K562 (cell line): ENCODE measurements around the gene ST3GAL3. TPM values are rescaled to one million over a fixed set of nuclear protein-coding genes. Genes with fewer than 3 reads are reported as not detected.

Experiments
- ATAC-seq: fragments of 200-7000 bp; cut with Tn5 transposase; 3 replicates; pipeline ENCODE4 v1.9.1; 2020; ENCODE audit warnings: moderate library complexity
- BruUV-seq: library from RNA; stranded (reverse); fragments of 400-500 nt; replicated peaks from 2 replicates; lab custom pipeline; 2021; lab: Mats Ljungman, UMichigan
- CTCF ChIA-PET: fragments of 300-600 bp; formaldehyde crosslinking; extraction: SDS; loops from one replicate; lab custom pipeline; 2021; ENCODE audit warnings: low intra/inter-chr PET ratio; lab: Yijun Ruan, JAX
- POLR2A ChIA-PET: fragments of 300-600, 350-650 bp; sonication (Branson Sonifier 250); formaldehyde crosslinking; extraction: SDS; loops from one replicate; lab custom pipeline; 2021; ENCODE audit warnings: antibody characterized with exemption, inconsistent platforms; lab: Yijun Ruan, JAX
- DNase-seq, 4 experiments: peaks; one replicate each; pipeline versions ENCODE4 v3.0.0 to v3.0.0-alpha.2; 2011 to 2018; ENCODE audit warnings: low spot score in 3 of 4, mixed read lengths in 3 of 4; ENCODE audit errors: extremely low read depth in 1 of 4
- FAIRE-seq: peaks from 2 replicates; lab custom pipeline; 2011; peaks lifted over from hg19 to GRCh38; lab: Jason Lieb, UNC
- H2AFZ ChIP-seq: 2 replicates; pipeline ENCODE4 v1.6.0; 2011; ENCODE audit warnings: low read depth, low read length, control low read depth, inconsistent platforms
- H3K27ac ChIP-seq: fragments of 200-600 bp; 3 replicates; pipeline ENCODE4 v1.8.0; 2011; ENCODE audit warnings: low read depth, mild to moderate bottlenecking, control low read depth, inconsistent platforms, low read length, moderate library complexity, mixed read lengths; ENCODE audit errors: extremely low read depth
- H3K27me3 ChIP-seq, 2 experiments: fragments of 300-600 bp in 1 of 2; 2 replicates in 1 of 2; 3 replicates in 1 of 2; pipeline versions ENCODE4 v1.6.0 to v1.8.0; 2011; ENCODE audit warnings: inconsistent platforms in 2 of 2, low read length in 2 of 2, mild to moderate bottlenecking in 1 of 2, mixed read lengths in 1 of 2, moderate library complexity in 1 of 2; ENCODE audit not compliant: control insufficient read depth in 2 of 2, insufficient read depth in 2 of 2
- H3K36me3 ChIP-seq: fragments of 300-600 bp; 3 replicates; pipeline ENCODE4 v1.8.0; 2011; ENCODE audit warnings: mild to moderate bottlenecking, low read length, inconsistent platforms; ENCODE audit not compliant: control insufficient read depth, insufficient read depth
- H3K4me1 ChIP-seq, 2 experiments: fragments of 200-600 bp in 1 of 2; replicated peaks in 1 of 2; 2 replicates in 1 of 2; 3 replicates in 1 of 2; pipeline versions ENCODE4 v1.5.1 to v1.8.0; 2011; ENCODE audit warnings: inconsistent platforms in 2 of 2, low read length in 2 of 2, mild to moderate bottlenecking in 1 of 2, mixed read lengths in 1 of 2, moderate library complexity in 1 of 2; ENCODE audit not compliant: control insufficient read depth in 2 of 2, insufficient read depth in 2 of 2
- H3K4me2 ChIP-seq: 2 replicates; pipeline ENCODE4 v1.6.1; 2011; ENCODE audit warnings: low read length, control low read depth, inconsistent platforms, mixed read lengths; ENCODE audit not compliant: insufficient read depth
- H3K4me3 ChIP-seq: fragments of 200-600 bp; sonication (generic), shearing (Covaris generic); 2 replicates; pipeline ENCODE4 v1.5.1; 2016; ENCODE audit warnings: control low read depth, inconsistent platforms
- H3K79me2 ChIP-seq: fragments of 200-600 bp; 3 replicates; pipeline ENCODE4 v1.8.0; 2011; ENCODE audit warnings: low read length, inconsistent platforms; ENCODE audit not compliant: control insufficient read depth, insufficient read depth
- H3K9ac ChIP-seq, 2 experiments: 2 replicates each; pipeline versions ENCODE4 v1.6.0 to v1.6.1; 2011; ENCODE audit warnings: low read depth in 2 of 2, low read length in 2 of 2, control low read depth in 1 of 2, inconsistent platforms in 1 of 2, mild to moderate bottlenecking in 1 of 2, mixed read lengths in 1 of 2; ENCODE audit not compliant: insufficient read depth in 1 of 2
- H3K9me1 ChIP-seq: one replicate; pipeline ENCODE4 v1.6.0; 2011; ENCODE audit warnings: inconsistent platforms, mild to moderate bottlenecking, low read length, moderate library complexity; ENCODE audit not compliant: control insufficient read depth, insufficient read depth
- H3K9me3 ChIP-seq: replicated peaks from 2 replicates; pipeline ENCODE4 v1.5.1; 2011; ENCODE audit warnings: low read depth, low read length, inconsistent platforms; ENCODE audit not compliant: control insufficient read depth, insufficient read depth
- H4K20me1 ChIP-seq: replicated peaks from 2 replicates; pipeline ENCODE4 v1.6.1; 2011; ENCODE audit warnings: low read length, inconsistent platforms, mixed read lengths; ENCODE audit not compliant: control insufficient read depth, insufficient read depth
- C11orf30 ChIP-seq: fragments of 450-650 bp; IDR thresholded peaks from 2 replicates; pipeline ENCODE4 v1.6.1; 2016; ENCODE audit warnings: low read depth, mild to moderate bottlenecking
- CTBP1 ChIP-seq: fragments of 450-650 bp; IDR thresholded peaks from 2 replicates; pipeline ENCODE4 v1.6.1; 2016; ENCODE audit warnings: borderline replicate concordance
- FOS ChIP-seq: IDR thresholded peaks from 3 replicates; pipeline ENCODE4 v1.6.1; 2011; ENCODE audit not compliant: insufficient read length; ENCODE audit errors: extremely low read depth
- FOXK2 ChIP-seq, 2 experiments: fragments of 450-650 bp; IDR thresholded peaks in 1 of 2; conservative IDR thresholded peaks in 1 of 2; 2 replicates each; pipeline ENCODE4 v1.6.1; 2016; ENCODE audit warnings: low read depth in 2 of 2, mild to moderate bottlenecking in 1 of 2
- GABPA ChIP-seq: fragments of 200-800 bp; sonication (Bioruptor generic); conservative IDR thresholded peaks from 2 replicates; pipeline ENCODE4 v1.6.1; 2016; ENCODE audit warnings: low read depth, missing genetic modification characterization, missing compliant biosample characterization
- NFIX ChIP-seq: fragments of 250-450 bp; sonication (Bioruptor Pico); IDR thresholded peaks from 2 replicates; pipeline ENCODE4 v1.4.0; 2020; ENCODE audit warnings: low read depth, mild to moderate bottlenecking, moderate library complexity
- TAL1 ChIP-seq: fragments of 450-650 bp; IDR thresholded peaks from 2 replicates; pipeline ENCODE4 v1.6.1; 2016; ENCODE audit warnings: mild to moderate bottlenecking
- ZBTB7A ChIP-seq: IDR thresholded peaks from 2 replicates; pipeline ENCODE4 v1.6.1; 2011; ENCODE audit warnings: low read depth, mild to moderate bottlenecking, low read length, moderate library complexity, borderline replicate concordance; ENCODE audit not compliant: control insufficient read depth
- ZNF584 ChIP-seq: fragments of 200-800 bp; sonication (Bioruptor generic); IDR thresholded peaks from 2 replicates; pipeline ENCODE4 v1.6.1; 2016; ENCODE audit warnings: low read depth, mild to moderate bottlenecking, missing genetic modification characterization, missing compliant biosample characterization
- WGBS: fragments of 100-300 bp; shearing (Covaris generic); methylation state at CpG from one replicate; pipeline ENCODE4 v1.1.6; 2016; ENCODE audit warnings: low coverage, mixed read lengths; ENCODE audit not compliant: insufficient coverage; ENCODE audit errors: missing lambda C conversion rate; 5-methylcytosine and 5-hydroxymethylcytosine counted together
- in situ Hi-C: fragments of 300-500 bp; cut with MboI; formaldehyde crosslinking; loops from 4 replicates; pipeline ENCODE4 v1.15.0; 2018; ENCODE audit warnings: inconsistent platforms, mixed read lengths
- intact Hi-C: fragments of 100-400 bp; cut with micrococcal nuclease; formaldehyde crosslinking; loops from 2 replicates; pipeline ENCODE4 v1.14.2; 2022
- polyA plus RNA-seq, 8 experiments: library from polyadenylated mRNA; depleted of rRNA in 4 of 8; stranded (reverse) in 5 of 8; unstranded in 3 of 8; fragments of >200 nt; fragmentation: Nextera tagmentation in 2 of 8; fragmentation: Illumina TruSeq in 1 of 8; extraction: Ambion mirVana in 2 of 8; extraction: Trizol in 1 of 8; gene quantifications; 2 replicates each; pipeline versions ENCODE4 v1.2.1 to v1.2.3, GENCODE V29; 2011 to 2014; ENCODE audit warnings: inconsistent platforms in 1 of 8, missing spikeins in 1 of 8
- total RNA-seq, 7 experiments: library from RNA; depleted of rRNA in 6 of 7; stranded (reverse); fragments of >200 nt in 6 of 7; fragmentation: Illumina TruSeq in 2 of 7; extraction: Trizol in 2 of 7; gene quantifications; 2 replicates each; pipeline versions ENCODE4 v1.2.1 to v1.2.3, GENCODE V29; 2011 to 2021; ENCODE audit warnings: low replicate concordance in 1 of 7
- TF ChIP-seq, protein P1 (sequence below): fragments of 450-650 bp; formaldehyde crosslinking; IDR thresholded peaks from 2 replicates; pipeline ENCODE4 v1.4.0; 2020; ENCODE audit warnings: mild to moderate bottlenecking, moderate library complexity
- TF ChIP-seq, protein P2 (sequence below): fragments of 450-650 bp; IDR thresholded peaks from 2 replicates; pipeline ENCODE4 v1.6.1; 2018; ENCODE audit not compliant: partially characterized antibody
- TF ChIP-seq, protein P3 (sequence below), 2 experiments: fragments of 200-800 bp in 1 of 2; sonication (Bioruptor generic) in 1 of 2; sonication (generic) in 1 of 2; formaldehyde crosslinking in 1 of 2; IDR thresholded peaks in 1 of 2; conservative IDR thresholded peaks in 1 of 2; 2 replicates each; pipeline versions ENCODE4 v1.5.0 to v1.6.1; 2016 to 2020; ENCODE audit warnings: missing compliant biosample characterization in 1 of 2, missing genetic modification characterization in 1 of 2, missing genetic modification reagents in 1 of 2

The ST3GAL3 gene
- total and polyA plus RNA-seq, 9 of the 15 experiments (the other 6 are each of a cell fraction or from before 2014, with no cell fraction given): 1.2 to 18.9 (median 11.0) TPM

DNA sequence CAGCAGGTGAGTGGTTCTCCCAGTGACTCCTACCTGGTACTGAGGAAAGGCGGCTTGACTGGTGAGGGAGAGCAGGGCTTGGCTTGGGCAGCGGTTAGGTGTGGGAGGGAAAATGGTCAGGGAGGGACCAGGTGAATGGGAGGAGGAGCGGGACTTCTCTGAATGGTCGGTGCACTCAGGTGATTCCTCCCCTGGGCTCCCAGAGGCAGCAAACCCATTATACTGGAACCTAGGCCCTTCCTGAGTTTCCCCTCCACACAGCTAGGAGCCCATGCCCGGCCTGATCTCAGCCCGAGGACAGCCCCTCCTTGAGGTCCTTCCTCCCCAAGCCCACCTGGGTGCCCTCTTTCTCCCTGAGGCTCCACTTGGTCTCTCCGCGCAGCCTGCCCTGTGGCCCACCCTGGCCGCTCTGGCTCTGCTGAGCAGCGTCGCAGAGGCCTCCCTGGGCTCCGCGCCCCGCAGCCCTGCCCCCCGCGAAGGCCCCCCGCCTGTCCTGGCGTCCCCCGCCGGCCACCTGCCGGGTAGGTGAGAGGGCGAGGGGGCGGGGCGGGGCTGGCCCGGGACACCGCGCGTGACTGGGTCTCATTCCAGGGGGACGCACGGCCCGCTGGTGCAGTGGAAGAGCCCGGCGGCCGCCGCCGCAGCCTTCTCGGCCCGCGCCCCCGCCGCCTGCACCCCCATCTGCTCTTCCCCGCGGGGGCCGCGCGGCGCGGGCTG is 228.5 kb downstream of the ST3GAL3 start:
- peaks cover 9% of the 10 kb centered on the region for H3K9me1 ChIP-seq
- no peak overlapping the region for H3K27ac ChIP-seq
- no peak overlapping the region for H2AFZ ChIP-seq
- H4K20me1 ChIP-seq: 0 out of 2 replicates have a peak, but pooled peaks cover 3% of the 10 kb centered on the region
- H3K36me3 ChIP-seq: peaks cover 4% of the 10 kb centered on the region; the same call in 2 of the 3 replicates
- intact Hi-C loops (no loop called here), in situ Hi-C loops (loop anchor here (5.0 to 10.0 kb wide), 2 partner anchors 409 to 701 kb away; no protein-coding TSS in a partner anchor)
- no peaks in the 10 kb centered on the region for H3K9me3 ChIP-seq
- no peak overlapping the region for H3K4me2 ChIP-seq
- no peak overlapping the region for H3K4me3 ChIP-seq
- BruUV-seq: no TSS peak
- ATAC-seq (no peak), FAIRE-seq (no peak), DNase-seq (no peak)
- CTCF ChIA-PET: interaction anchor here (0.8 to 4.7 kb wide), 5 partner anchors 100 to 708 kb away, joined by 4 to 79 read pairs (median 9); partner anchors contain the start of gene PTPRF
- peaks cover 12 to 28% of the 10 kb centered on the region in 2 experiments; a peak in 4 of 5 replicates for H3K4me1 ChIP-seq
- POLR2A ChIA-PET: interaction anchor here (0.6 to 2.1 kb wide), 6 partner anchors 8 to 461 kb away, joined by 3 to 21 read pairs (median 4); no protein-coding TSS in a partner anchor
- no peaks in the 10 kb centered on the region for H3K79me2 ChIP-seq
- 77% methylated on average over 7 of the region's 48 CpGs for WGBS
- H3K27me3 ChIP-seq: no peaks in the 10 kb centered on the region
- H3K9ac ChIP-seq: peak overlapping the region in 1 of 2 experiments; percentile 47; a peak in 1 of 4 replicates
- no peak for TF ChIP-seq NFIX (CRISPR knock-in tag)
- TF ChIP-seq FOXK2 (conservative IDR thresholded peaks at IDR 0.05 in 1 of 2, IDR thresholded peaks at IDR 0.05 in 1 of 2; ENCODE audit: low read depth in 2 of 2): no peak
- no peak for TF ChIP-seq FOS
- no peak for TF ChIP-seq GABPA (tag)
- TF ChIP-seq, protein P1, sequence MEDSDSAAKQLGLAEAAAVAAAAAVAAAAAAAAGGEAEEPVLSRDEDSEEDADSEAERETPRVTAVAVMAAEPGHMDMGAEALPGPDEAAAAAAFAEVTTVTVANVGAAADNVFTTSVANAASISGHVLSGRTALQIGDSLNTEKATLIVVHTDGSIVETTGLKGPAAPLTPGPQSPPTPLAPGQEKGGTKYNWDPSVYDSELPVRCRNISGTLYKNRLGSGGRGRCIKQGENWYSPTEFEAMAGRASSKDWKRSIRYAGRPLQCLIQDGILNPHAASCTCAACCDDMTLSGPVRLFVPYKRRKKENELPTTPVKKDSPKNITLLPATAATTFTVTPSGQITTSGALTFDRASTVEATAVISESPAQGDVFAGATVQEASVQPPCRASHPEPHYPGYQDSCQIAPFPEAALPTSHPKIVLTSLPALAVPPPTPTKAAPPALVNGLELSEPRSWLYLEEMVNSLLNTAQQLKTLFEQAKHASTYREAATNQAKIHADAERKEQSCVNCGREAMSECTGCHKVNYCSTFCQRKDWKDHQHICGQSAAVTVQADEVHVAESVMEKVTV (CRISPR knock-in tag): no peak
- TF ChIP-seq ZNF584: no peak
- no peak for TF ChIP-seq C11orf30
- TF ChIP-seq, protein P2, sequence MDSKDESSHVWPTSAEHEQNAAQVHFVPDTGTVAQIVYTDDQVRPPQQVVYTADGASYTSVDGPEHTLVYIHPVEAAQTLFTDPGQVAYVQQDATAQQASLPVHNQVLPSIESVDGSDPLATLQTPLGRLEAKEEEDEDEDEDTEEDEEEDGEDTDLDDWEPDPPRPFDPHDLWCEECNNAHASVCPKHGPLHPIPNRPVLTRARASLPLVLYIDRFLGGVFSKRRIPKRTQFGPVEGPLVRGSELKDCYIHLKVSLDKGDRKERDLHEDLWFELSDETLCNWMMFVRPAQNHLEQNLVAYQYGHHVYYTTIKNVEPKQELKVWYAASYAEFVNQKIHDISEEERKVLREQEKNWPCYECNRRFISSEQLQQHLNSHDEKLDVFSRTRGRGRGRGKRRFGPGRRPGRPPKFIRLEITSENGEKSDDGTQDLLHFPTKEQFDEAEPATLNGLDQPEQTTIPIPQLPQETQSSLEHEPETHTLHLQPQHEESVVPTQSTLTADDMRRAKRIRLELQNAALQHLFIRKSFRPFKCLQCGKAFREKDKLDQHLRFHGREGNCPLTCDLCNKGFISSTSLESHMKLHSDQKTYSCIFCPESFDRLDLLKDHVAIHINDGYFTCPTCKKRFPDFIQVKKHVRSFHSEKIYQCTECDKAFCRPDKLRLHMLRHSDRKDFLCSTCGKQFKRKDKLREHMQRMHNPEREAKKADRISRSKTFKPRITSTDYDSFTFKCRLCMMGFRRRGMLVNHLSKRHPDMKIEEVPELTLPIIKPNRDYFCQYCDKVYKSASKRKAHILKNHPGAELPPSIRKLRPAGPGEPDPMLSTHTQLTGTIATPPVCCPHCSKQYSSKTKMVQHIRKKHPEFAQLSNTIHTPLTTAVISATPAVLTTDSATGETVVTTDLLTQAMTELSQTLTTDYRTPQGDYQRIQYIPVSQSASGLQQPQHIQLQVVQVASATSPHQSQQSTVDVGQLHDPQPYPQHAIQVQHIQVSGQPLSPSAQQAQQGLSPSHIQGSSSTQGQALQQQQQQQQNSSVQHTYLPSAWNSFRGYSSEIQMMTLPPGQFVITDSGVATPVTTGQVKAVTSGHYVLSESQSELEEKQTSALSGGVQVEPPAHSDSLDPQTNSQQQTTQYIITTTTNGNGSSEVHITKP: no peak
- TF ChIP-seq ZBTB7A: no peak
- TF ChIP-seq CTBP1: no peak
- TF ChIP-seq, protein P3, sequence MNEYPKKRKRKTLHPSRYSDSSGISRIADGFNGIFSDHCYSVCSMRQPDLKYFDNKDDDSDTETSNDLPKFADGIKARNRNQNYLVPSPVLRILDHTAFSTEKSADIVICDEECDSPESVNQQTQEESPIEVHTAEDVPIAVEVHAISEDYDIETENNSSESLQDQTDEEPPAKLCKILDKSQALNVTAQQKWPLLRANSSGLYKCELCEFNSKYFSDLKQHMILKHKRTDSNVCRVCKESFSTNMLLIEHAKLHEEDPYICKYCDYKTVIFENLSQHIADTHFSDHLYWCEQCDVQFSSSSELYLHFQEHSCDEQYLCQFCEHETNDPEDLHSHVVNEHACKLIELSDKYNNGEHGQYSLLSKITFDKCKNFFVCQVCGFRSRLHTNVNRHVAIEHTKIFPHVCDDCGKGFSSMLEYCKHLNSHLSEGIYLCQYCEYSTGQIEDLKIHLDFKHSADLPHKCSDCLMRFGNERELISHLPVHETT (CRISPR knock-in tag; conservative IDR thresholded peaks at IDR 0.05 in 1 of 2, IDR thresholded peaks at IDR 0.05 in 1 of 2): no peak
- TF ChIP-seq TAL1: no peak
